IMR-90 (cell line): ENCODE results near the gene GRID1. TPM values are rescaled to one million over a fixed set of nuclear protein-coding genes. Genes with fewer than 3 reads are reported as not detected.

Source experiments
- ATAC-seq: fragments of 200-7000 bp; cut with Tn5 transposase; 2 replicates; pipeline ENCODE4 v1.9.1; 2020; ENCODE audit warnings: low read depth, mild to moderate bottlenecking, moderate library complexity
- BruUV-seq: library from RNA; stranded (reverse); fragments of 400-500 nt; replicated peaks from 2 replicates; lab custom pipeline; 2021; lab: Mats Ljungman, UMichigan
- CTCF ChIA-PET: fragments of 300-600 bp; formaldehyde crosslinking; extraction: SDS; loops from one replicate; lab custom pipeline; 2021; ENCODE audit warnings: antibody characterized with exemption; lab: Yijun Ruan, JAX
- POLR2A ChIA-PET: fragments of 300-600 bp; sonication (Branson Sonifier 250); formaldehyde crosslinking; loops from one replicate; lab custom pipeline; 2022; ENCODE audit warnings: antibody characterized with exemption; ENCODE audit not compliant: unreplicated experiment; lab: Charles Lee
- DNase-seq: peaks from one replicate; pipeline ENCODE4 v3.0.0; 2013
- H2AFZ ChIP-seq: replicated peaks from 2 replicates; pipeline ENCODE3; 2013; ENCODE audit warnings: low read length, mild to moderate bottlenecking; ENCODE audit not compliant: poor library complexity
- H2AK5ac ChIP-seq: 2 replicates; pipeline ENCODE4 v1.6.1; 2013; ENCODE audit warnings: low read depth, low read length, inconsistent platforms
- H2AK9ac ChIP-seq: replicated peaks from 2 replicates; pipeline ENCODE3; 2013; ENCODE audit warnings: mild to moderate bottlenecking, low read depth, low read length, moderate library complexity; ENCODE audit not compliant: poor library complexity
- H2BK120ac ChIP-seq: 2 replicates; pipeline ENCODE4 v1.6.1; 2013; ENCODE audit warnings: low read depth, low read length, inconsistent platforms
- H2BK15ac ChIP-seq: 3 replicates; pipeline ENCODE4 v1.6.1; 2013; ENCODE audit warnings: low read depth, low read length, inconsistent platforms
- H2BK20ac ChIP-seq: 2 replicates; pipeline ENCODE4 v1.6.1; 2013; ENCODE audit warnings: low read depth, mild to moderate bottlenecking, inconsistent platforms, low read length, moderate library complexity
- H2BK5ac ChIP-seq: 2 replicates; pipeline ENCODE4 v1.6.1; 2013; ENCODE audit warnings: mild to moderate bottlenecking, low read depth, low read length, inconsistent platforms; ENCODE audit not compliant: poor library complexity, severe bottlenecking
- H3K14ac ChIP-seq: replicated peaks from 2 replicates; pipeline ENCODE4 v1.6.1; 2013; ENCODE audit warnings: low read depth, low read length, inconsistent platforms
- H3K18ac ChIP-seq: 2 replicates; pipeline ENCODE4 v1.6.1; 2013; ENCODE audit warnings: low read depth, low read length, control low read depth
- H3K23ac ChIP-seq: 2 replicates; pipeline ENCODE4 v1.6.1; 2013; ENCODE audit warnings: low read depth, low read length, inconsistent platforms
- H3K27ac ChIP-seq: 2 replicates; pipeline ENCODE4 v1.5.1; 2013; ENCODE audit warnings: mild to moderate bottlenecking, control low read depth, low read length; ENCODE audit not compliant: insufficient read depth
- H3K27me3 ChIP-seq: 2 replicates; pipeline ENCODE4 v1.6.1; 2013; ENCODE audit warnings: low read length; ENCODE audit not compliant: control insufficient read depth, insufficient read depth
- H3K36me3 ChIP-seq: 2 replicates; pipeline ENCODE4 v1.6.1; 2013; ENCODE audit warnings: low read length, mixed read lengths; ENCODE audit not compliant: control insufficient read depth, insufficient read depth
- H3K4ac ChIP-seq: 2 replicates; pipeline ENCODE4 v1.6.1; 2013; ENCODE audit warnings: low read depth, low read length, inconsistent platforms
- H3K4me1 ChIP-seq: 2 replicates; pipeline ENCODE4 v1.6.1; 2013; ENCODE audit warnings: low read length, mixed read lengths; ENCODE audit not compliant: control insufficient read depth, insufficient read depth
- H3K4me2 ChIP-seq: 2 replicates; pipeline ENCODE4 v1.6.1; 2013; ENCODE audit warnings: low read depth, mild to moderate bottlenecking, control low read depth, low read length, moderate library complexity
- H3K4me3 ChIP-seq: 2 replicates; pipeline ENCODE4 v1.5.1; 2013; ENCODE audit warnings: low read depth, mild to moderate bottlenecking, control low read depth, low read length, moderate library complexity; ENCODE audit not compliant: insufficient read depth
- H3K56ac ChIP-seq: 2 replicates; pipeline ENCODE4 v1.6.1; 2013; ENCODE audit warnings: low read length, inconsistent platforms; ENCODE audit not compliant: insufficient read depth; ENCODE audit errors: extremely low read depth
- H3K79me1 ChIP-seq, 2 experiments: 2 replicates each; pipeline ENCODE4 v1.6.1; 2013; ENCODE audit warnings: low read length in 2 of 2, inconsistent platforms in 1 of 2, low read depth in 1 of 2
- H3K9ac ChIP-seq: 2 replicates; pipeline ENCODE4 v1.6.1; 2013; ENCODE audit warnings: low read depth, low read length, control low read depth
- H3K9me1 ChIP-seq: 2 replicates; pipeline ENCODE4 v1.6.1; 2013; ENCODE audit warnings: low read length, inconsistent platforms; ENCODE audit not compliant: insufficient read depth
- H3K9me3 ChIP-seq: 2 replicates; pipeline ENCODE4 v1.6.1; 2013; ENCODE audit warnings: low read length; ENCODE audit not compliant: control insufficient read depth, insufficient read depth
- H4K20me1 ChIP-seq: 2 replicates; pipeline ENCODE4 v1.6.1; 2013; ENCODE audit warnings: low read length, inconsistent platforms; ENCODE audit not compliant: insufficient read depth
- H4K5ac ChIP-seq: 2 replicates; pipeline ENCODE4 v1.6.1; 2013; ENCODE audit warnings: mild to moderate bottlenecking, low read depth, low read length, control low read depth
- H4K8ac ChIP-seq, 2 experiments: 2 replicates each; pipeline ENCODE4 v1.6.1; 2013; ENCODE audit warnings: low read depth in 2 of 2, low read length in 2 of 2, control low read depth in 1 of 2, inconsistent platforms in 1 of 2
- H4K91ac ChIP-seq: 2 replicates; pipeline ENCODE4 v1.6.1; 2013; ENCODE audit warnings: low read depth, low read length, inconsistent platforms; ENCODE audit not compliant: insufficient read depth
- CEBPB ChIP-seq: IDR thresholded peaks from 2 replicates; pipeline ENCODE4 v1.6.1; 2012; ENCODE audit warnings: low read depth, low read length, improper control_type of control experiment
- CHD1 ChIP-seq: IDR thresholded peaks from 2 replicates; pipeline ENCODE4 v1.6.1; 2012; ENCODE audit warnings: low read depth, low read length, improper control_type of control experiment
- CTCF ChIP-seq: conservative IDR thresholded peaks from 2 replicates; pipeline ENCODE4 v1.5.1; 2012; ENCODE audit warnings: mild to moderate bottlenecking, low read depth, low read length, improper control_type of control experiment
- ELK1 ChIP-seq: fragments of 150-350 bp; IDR thresholded peaks from 2 replicates; pipeline ENCODE4 v1.6.1; 2016; ENCODE audit warnings: low read depth, mild to moderate bottlenecking, low read length, moderate library complexity, borderline replicate concordance
- FOS ChIP-seq: fragments of 150-350 bp; IDR thresholded peaks from 2 replicates; pipeline ENCODE4 v1.6.1; 2016; ENCODE audit warnings: low read depth, low read length
- MXI1 ChIP-seq: IDR thresholded peaks from 2 replicates; pipeline ENCODE4 v1.6.1; 2012; ENCODE audit warnings: low read depth, mild to moderate bottlenecking, low read length, moderate library complexity, borderline replicate concordance
- NFE2L2 ChIP-seq: fragments of 150-350 bp; IDR thresholded peaks from 2 replicates; pipeline ENCODE4 v1.6.1; 2016; ENCODE audit warnings: low read depth, mild to moderate bottlenecking, low read length
- POLR2A ChIP-seq: IDR thresholded peaks from 2 replicates; pipeline ENCODE4 v1.6.1; 2012; ENCODE audit warnings: mild to moderate bottlenecking, low read depth, low read length
- RFX5 ChIP-seq: IDR thresholded peaks from 2 replicates; pipeline ENCODE4 v1.8.0; 2012; ENCODE audit warnings: low read depth, mild to moderate bottlenecking, low read length, moderate library complexity
- USF2 ChIP-seq: fragments of 150-350 bp; IDR thresholded peaks from 2 replicates; pipeline ENCODE4 v1.6.1; 2017; ENCODE audit warnings: mild to moderate bottlenecking, antibody characterized with exemption, low read length, low read depth
- WGBS, 2 experiments: methylation state at CpG; one replicate each; pipeline versions ENCODE4 v1.1.5 to v1.1.7; 2013; ENCODE audit warnings: missing lambda C conversion rate in 2 of 2; ENCODE audit not compliant: insufficient read length in 1 of 2; ENCODE audit errors: extremely low coverage in 2 of 2; 5-methylcytosine and 5-hydroxymethylcytosine counted together
- dilution Hi-C: fragments of 300-500 bp; cut with HindIII; formaldehyde crosslinking; loops from one replicate; pipeline ENCODE4 v1.14.3; 2018; ENCODE audit warnings: low sequenced_read_pairs; ENCODE audit not compliant: unreplicated experiment
- in situ Hi-C: fragments of 300-500 bp; cut with MboI; formaldehyde crosslinking; loops from 3 replicates; pipeline ENCODE4 v1.14.3; 2019; ENCODE audit warnings: low sequenced_read_pairs, inconsistent platforms, mixed read lengths
- intact Hi-C: fragments of 100-400 bp; cut with micrococcal nuclease; formaldehyde crosslinking; loops from 2 replicates; pipeline ENCODE4 v1.10.0; 2022
- polyA plus RNA-seq, 3 experiments: library from polyadenylated mRNA; depleted of rRNA; stranded (reverse); fragments of >200 nt; gene quantifications; 2 replicates each; pipeline ENCODE4 v1.2.3, GENCODE V29; 2012; ENCODE audit warnings: low replicate concordance in 1 of 3
- total RNA-seq: library from RNA; depleted of rRNA; stranded (reverse); fragments of >200 nt; gene quantifications from 2 replicates; pipeline ENCODE4 v1.2.3, GENCODE V29; 2012

GRID1 gene
- total and polyA plus RNA-seq, 2 of the 4 experiments (the other 2 are of a cell fraction) = not detected

GRCh38 chr10:85724215-85724614 lies 642.4 kb downstream of the GRID1 start:
- BruUV-seq = no TSS peak
- no peak for ATAC-seq
- POLR2A ChIA-PET = no interaction called here

More at GRCh38 chr10:85724215-85724614, 642.4 kb downstream of the GRID1 start:
- DNase-seq = no peak
- no peak overlapping the region for H3K18ac ChIP-seq
- no peak overlapping the region for H2BK5ac ChIP-seq
- in situ Hi-C loops = no loop called here
- no CpG with 5 or more reads among the region's 6 CpGs for WGBS, 2 experiments
- no peaks in the 10 kb centered on the region for H4K20me1 ChIP-seq
- H2BK20ac ChIP-seq = no peak overlapping the region
- H2AK9ac ChIP-seq = no peak overlapping the region
- H4K5ac ChIP-seq = no peak overlapping the region
- no peak overlapping the region for H3K14ac ChIP-seq
- no peak overlapping the region for H3K23ac ChIP-seq
- no peak overlapping the region for H3K4ac ChIP-seq
- no peak overlapping the region for H4K91ac ChIP-seq
- dilution Hi-C loops = no loop called here
- intact Hi-C loops = no loop called here
- TF ChIP-seq CEBPB (no peak), MXI1 (no peak), CTCF (no peak), FOS (no peak), CHD1 (no peak), ELK1 (no peak), RFX5 (no peak), POLR2A (no peak), USF2 (no peak), NFE2L2 (no peak)
- H3K27me3 ChIP-seq = no peaks in the 10 kb centered on the region
- no peak overlapping the region for H3K4me2 ChIP-seq
- H4K8ac ChIP-seq = no peak overlapping the region
- no peak overlapping the region for H2BK15ac ChIP-seq
- H2AFZ ChIP-seq = no peak overlapping the region
- H3K27ac ChIP-seq = no peak overlapping the region
- H3K4me3 ChIP-seq = no peak overlapping the region
- no peak overlapping the region for H2AK5ac ChIP-seq
- peaks cover 11% of the 10 kb centered on the region for H3K9me3 ChIP-seq
- H2BK120ac ChIP-seq = no peak overlapping the region
- H3K9ac ChIP-seq = no peak overlapping the region
- no peak overlapping the region for H3K56ac ChIP-seq
- no peaks in the 10 kb centered on the region for H3K79me1 ChIP-seq
- H3K36me3 ChIP-seq = no peaks in the 10 kb centered on the region
- CTCF ChIA-PET = no interaction called here
- no peaks in the 10 kb centered on the region for H3K9me1 ChIP-seq
- no peaks in the 10 kb centered on the region for H3K4me1 ChIP-seq
